GM12878 (cell line): ENCODE measurements around the gene EFCC1. TPM values are rescaled to one million over a fixed set of nuclear protein-coding genes. Genes with fewer than 3 reads are reported as not detected.

Experiments
- ATAC-seq: fragments of 200-7000 bp; cut with Tn5 transposase; 3 replicates; pipeline ENCODE4 v1.9.1; 2020; ENCODE audit warnings: mild to moderate bottlenecking, moderate library complexity
- BruUV-seq: library from RNA; stranded (reverse); fragments of 400-500 nt; replicated peaks from 2 replicates; lab custom pipeline; 2021; lab: Mats Ljungman, UMichigan
- CTCF ChIA-PET: fragments of 300-600 bp; sonication (Branson Sonifier 250); formaldehyde crosslinking; extraction: SDS; loops from one replicate; lab custom pipeline; 2021; ENCODE audit warnings: inconsistent platforms; lab: Yijun Ruan, JAX
- POLR2A ChIA-PET: fragments of 350-600 bp; formaldehyde crosslinking; extraction: SDS; loops from one replicate; lab custom pipeline; 2021; ENCODE audit warnings: inconsistent platforms; lab: Charles Lee
- RAD21 ChIA-PET: fragments of 300-600 bp; sonication (Branson Sonifier 250); formaldehyde crosslinking; loops from one replicate; lab custom pipeline; 2023; ENCODE audit warnings: antibody characterized with exemption; ENCODE audit not compliant: unreplicated experiment; lab: Charles Lee
- SMC1A ChIA-PET: fragments of 300-600 bp; sonication (Branson Sonifier 250); formaldehyde crosslinking; loops from one replicate; lab custom pipeline; 2023; ENCODE audit not compliant: unreplicated experiment, uncharacterized antibody; lab: Charles Lee
- DNase-seq: peaks from one replicate; pipeline ENCODE4 v3.0.0-alpha.2; 2011; ENCODE audit warnings: low read depth, low spot score
- FAIRE-seq: peaks from 3 replicates; lab custom pipeline; 2011; peaks lifted over from hg19 to GRCh38; lab: Jason Lieb, UNC
- H2AFZ ChIP-seq: 2 replicates; pipeline ENCODE4 v1.6.0; 2011; ENCODE audit warnings: low read depth, low read length, control low read depth; ENCODE audit not compliant: control insufficient read depth
- H3K27ac ChIP-seq: 2 replicates; pipeline ENCODE4 v1.5.1; 2011; ENCODE audit warnings: control low read depth; ENCODE audit not compliant: control insufficient read depth, insufficient read depth
- H3K27me3 ChIP-seq, 2 experiments: replicated peaks in 1 of 2; 2 replicates each; pipeline versions ENCODE4 v1.6.0 to v1.6.1; 2011; ENCODE audit warnings: low read length in 1 of 2; ENCODE audit not compliant: control insufficient read depth in 2 of 2, insufficient read depth in 2 of 2
- H3K36me3 ChIP-seq, 2 experiments: 2 replicates each; pipeline ENCODE4 v1.5.1; 2011; ENCODE audit warnings: low read length in 1 of 2; ENCODE audit not compliant: control insufficient read depth in 2 of 2, insufficient read depth in 2 of 2
- H3K4me1 ChIP-seq: 2 replicates; pipeline ENCODE4 v1.6.1; 2011; ENCODE audit warnings: mild to moderate bottlenecking, low read length, moderate library complexity, mixed read lengths; ENCODE audit not compliant: control insufficient read depth, insufficient read depth
- H3K4me2 ChIP-seq: 2 replicates; pipeline ENCODE4 v1.6.0; 2011; ENCODE audit warnings: control low read depth; ENCODE audit not compliant: control insufficient read depth, insufficient read depth
- H3K4me3 ChIP-seq: fragments of 200-600 bp; sonication (generic); 2 replicates; pipeline ENCODE4 v1.5.1; 2016
- H3K79me2 ChIP-seq: 2 replicates; pipeline ENCODE4 v1.6.0; 2011; ENCODE audit warnings: low read length; ENCODE audit not compliant: control insufficient read depth, insufficient read depth
- H3K9ac ChIP-seq: 2 replicates; pipeline ENCODE4 v1.8.0; 2011; ENCODE audit warnings: low read length, control low read depth, mixed read lengths; ENCODE audit not compliant: control insufficient read depth, insufficient read depth
- H3K9me3 ChIP-seq: replicated peaks from 3 replicates; pipeline ENCODE4 v1.5.1; 2011; ENCODE audit warnings: mild to moderate bottlenecking, low read length; ENCODE audit not compliant: control insufficient read depth, insufficient read depth
- H4K20me1 ChIP-seq: 2 replicates; pipeline ENCODE4 v1.6.0; 2011; ENCODE audit not compliant: control insufficient read depth, insufficient read depth
- BCL11A ChIP-seq: IDR thresholded peaks from 2 replicates; pipeline ENCODE4 v1.6.1; 2011; ENCODE audit warnings: low read depth, low read length
- CEBPB ChIP-seq, 2 experiments: fragments of 150-350 bp in 1 of 2; IDR thresholded peaks; 2 replicates each; pipeline ENCODE4 v1.6.1; 2012 to 2014; ENCODE audit warnings: low read depth in 2 of 2, low read length in 2 of 2, borderline replicate concordance in 1 of 2, inconsistent platforms in 1 of 2
- CREB1 ChIP-seq: IDR thresholded peaks from 2 replicates; pipeline ENCODE4 v1.6.1; 2012; ENCODE audit warnings: low read depth, mild to moderate bottlenecking, inconsistent platforms
- GATAD2B ChIP-seq: fragments of 450-650 bp; conservative IDR thresholded peaks from 2 replicates; pipeline ENCODE4 v1.6.1; 2017; ENCODE audit warnings: low read depth, mild to moderate bottlenecking, moderate library complexity
- LARP7 ChIP-seq: fragments of 450-650 bp; IDR thresholded peaks from 2 replicates; pipeline ENCODE4 v1.6.1; 2017; ENCODE audit warnings: mild to moderate bottlenecking
- NBN ChIP-seq: fragments of 450-650 bp; IDR thresholded peaks from 2 replicates; pipeline ENCODE4 v1.6.1; 2016
- NFYB ChIP-seq: IDR thresholded peaks from 2 replicates; pipeline ENCODE4 v1.6.1; 2011; ENCODE audit warnings: low read depth, mild to moderate bottlenecking, low read length, improper control_type of control experiment, moderate library complexity; ENCODE audit not compliant: insufficient read depth
- NR2C2 ChIP-seq: IDR thresholded peaks from 2 replicates; pipeline ENCODE4 v1.6.1; 2011; ENCODE audit warnings: borderline replicate concordance, low read depth; ENCODE audit not compliant: control insufficient read depth, insufficient read length
- STAT1 ChIP-seq: fragments of 450-650 bp; conservative IDR thresholded peaks from 2 replicates; pipeline ENCODE4 v1.6.1; 2014; ENCODE audit warnings: antibody characterized with exemption, mild to moderate bottlenecking
- SUZ12 ChIP-seq: fragments of 200-600 bp; sonication (generic); IDR thresholded peaks from one replicate; pipeline ENCODE4 v1.6.1; 2018; ENCODE audit warnings: antibody characterized with exemption, mild to moderate bottlenecking; ENCODE audit not compliant: unreplicated experiment
- TCF12 ChIP-seq: IDR thresholded peaks from 2 replicates; pipeline ENCODE4 v1.6.1; 2011; ENCODE audit warnings: low read depth, mild to moderate bottlenecking, low read length
- ZNF207 ChIP-seq: fragments of 450-650 bp; IDR thresholded peaks from 2 replicates; pipeline ENCODE4 v1.6.1; 2014; ENCODE audit warnings: antibody characterized with exemption, mild to moderate bottlenecking, borderline replicate concordance
- WGBS: methylation state at CpG from one replicate; pipeline ENCODE4 v1.1.6; 2016; ENCODE audit warnings: low lambda C conversion rate; ENCODE audit not compliant: insufficient replicate concordance, insufficient coverage; ENCODE audit errors: missing lambda C conversion rate; 5-methylcytosine and 5-hydroxymethylcytosine counted together
- in situ Hi-C: fragments of 300-500 bp; cut with MboI; formaldehyde crosslinking; loops from 9 replicates; pipeline ENCODE4 v1.14.3; 2018; ENCODE audit warnings: mixed read lengths
- intact Hi-C: fragments of 100-400 bp; cut with micrococcal nuclease; formaldehyde crosslinking; loops from one replicate; pipeline ENCODE4 v1.14.2; 2022; ENCODE audit not compliant: unreplicated experiment
- polyA plus RNA-seq, 11 experiments: library from polyadenylated mRNA; depleted of rRNA in 4 of 11; unstranded in 6 of 11; stranded (reverse) in 5 of 11; fragments of >200 nt; fragmentation: Nextera tagmentation in 4 of 11; fragmentation: Illumina TruSeq in 1 of 11; extraction: Ambion mirVana in 4 of 11; extraction: Trizol in 1 of 11; gene quantifications; 1 replicate in 1 of 11; 2 replicates in 10 of 11; pipeline versions ENCODE4 v1.2.1 to v1.2.3, GENCODE V29; 2011 to 2016; ENCODE audit warnings: inconsistent platforms in 2 of 11, missing spikeins in 2 of 11, low read depth in 1 of 11
- total RNA-seq, 4 experiments: library from RNA; depleted of rRNA in 3 of 4; stranded (reverse); fragments of >200 nt in 3 of 4; fragmentation: Illumina TruSeq in 1 of 4; extraction: Trizol in 1 of 4; gene quantifications; 2 replicates each; pipeline versions ENCODE4 v1.2.1 to v1.2.3, GENCODE V29; 2013 to 2021
- TF ChIP-seq, protein P1 (sequence below): IDR thresholded peaks from 2 replicates; pipeline ENCODE4 v1.6.1; 2011; ENCODE audit warnings: low read depth, mild to moderate bottlenecking, low read length, moderate library complexity, borderline replicate concordance; ENCODE audit errors: extremely low read depth
- TF ChIP-seq, protein P2 (sequence below): fragments of 450-650 bp; IDR thresholded peaks from 2 replicates; pipeline ENCODE4 v1.6.1; 2017; ENCODE audit warnings: antibody characterized with exemption, mild to moderate bottlenecking, moderate library complexity
- TF ChIP-seq, protein P3 (sequence below): fragments of 150-350 bp; IDR thresholded peaks from 2 replicates; pipeline ENCODE4 v1.6.1; 2014; ENCODE audit warnings: mild to moderate bottlenecking, low read depth, low read length
- TF ChIP-seq, protein P4 (sequence below): fragments of 450-650 bp; formaldehyde crosslinking; IDR thresholded peaks from 2 replicates; pipeline ENCODE4 v1.4.0; 2020; ENCODE audit warnings: mild to moderate bottlenecking, moderate library complexity

EFCC1 gene
- total and polyA plus RNA-seq, 10 of the 15 experiments (the other 5 are each of a cell fraction or from before 2014, with no cell fraction given) = not detected

DNA sequence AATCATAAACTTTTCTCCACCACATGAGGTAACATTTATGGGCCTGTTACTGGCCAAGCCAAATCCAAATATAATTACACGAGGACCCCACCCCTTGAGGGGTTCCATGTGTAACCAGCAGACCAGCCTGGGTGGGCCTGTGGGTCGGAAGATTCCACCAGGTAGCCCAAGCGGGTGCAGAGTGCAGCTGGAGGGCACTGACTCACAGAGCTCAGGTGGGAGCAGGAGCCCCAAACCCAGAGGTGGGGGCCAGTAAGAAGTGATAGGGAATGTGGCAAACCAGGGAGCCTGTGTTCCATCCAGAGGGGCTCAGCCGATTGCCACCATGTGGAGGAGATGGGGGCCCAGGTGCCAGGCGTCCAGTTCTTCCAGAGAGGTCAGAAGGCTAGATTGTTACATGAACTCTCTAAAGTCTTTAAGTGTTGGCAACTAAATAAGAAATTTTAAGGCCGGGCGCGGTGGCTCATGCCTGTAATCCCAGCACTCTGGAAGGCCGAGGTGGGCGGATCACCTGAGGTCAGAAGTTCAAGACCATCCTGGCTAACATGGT, 62.1 kb downstream of the EFCC1 start:
- DNase-seq (no peak), ATAC-seq (no peak), FAIRE-seq (no peak)
- H3K4me3 ChIP-seq = no peak overlapping the region
- WGBS = 59% methylated on average over 10 of the region's 10 CpGs
- no peak overlapping the region for H3K9ac ChIP-seq
- H3K9me3 ChIP-seq = peaks cover 2% of the 10 kb centered on the region; the same call in 1 of the 3 replicates
- 0 out of 2 replicates have a peak, but pooled peaks cover 3% of the 10 kb centered on the region for H3K4me1 ChIP-seq
- RAD21 ChIA-PET = interaction anchor here (0.6 kb wide), 1 partner anchor 252 kb away, joined by 3 read pairs; no protein-coding TSS in a partner anchor
- no peak overlapping the region for H3K4me2 ChIP-seq
- no peaks in the 10 kb centered on the region for H3K79me2 ChIP-seq
- BruUV-seq = no TSS peak
- H3K27me3 ChIP-seq = no peaks in the 10 kb centered on the region; a peak in 2 of 4 replicates
- in situ Hi-C loops = no loop called here
- H3K27ac ChIP-seq = no peak overlapping the region
- no peaks in the 10 kb centered on the region for H3K36me3 ChIP-seq
- CTCF ChIA-PET = interaction anchor here (1.0 kb wide), 1 partner anchor 10 kb away, joined by 3 read pairs; no protein-coding TSS in a partner anchor
- H4K20me1 ChIP-seq = no peaks in the 10 kb centered on the region
- intact Hi-C loops = no loop called here
- SMC1A ChIA-PET = no interaction called here
- no peak overlapping the region for H2AFZ ChIP-seq
- POLR2A ChIA-PET = interaction anchor here (0.7 kb wide), 1 partner anchor 11 kb away, joined by 6 read pairs; no protein-coding TSS in a partner anchor
- TF ChIP-seq ZNF207 = no peak
- TF ChIP-seq, protein P1, sequence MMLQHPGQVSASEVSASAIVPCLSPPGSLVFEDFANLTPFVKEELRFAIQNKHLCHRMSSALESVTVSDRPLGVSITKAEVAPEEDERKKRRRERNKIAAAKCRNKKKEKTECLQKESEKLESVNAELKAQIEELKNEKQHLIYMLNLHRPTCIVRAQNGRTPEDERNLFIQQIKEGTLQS = no peak
- no peak for TF ChIP-seq SUZ12
- TF ChIP-seq NFYB = no peak
- no peak for TF ChIP-seq TCF12
- no peak for TF ChIP-seq CREB1
- TF ChIP-seq, protein P2, sequence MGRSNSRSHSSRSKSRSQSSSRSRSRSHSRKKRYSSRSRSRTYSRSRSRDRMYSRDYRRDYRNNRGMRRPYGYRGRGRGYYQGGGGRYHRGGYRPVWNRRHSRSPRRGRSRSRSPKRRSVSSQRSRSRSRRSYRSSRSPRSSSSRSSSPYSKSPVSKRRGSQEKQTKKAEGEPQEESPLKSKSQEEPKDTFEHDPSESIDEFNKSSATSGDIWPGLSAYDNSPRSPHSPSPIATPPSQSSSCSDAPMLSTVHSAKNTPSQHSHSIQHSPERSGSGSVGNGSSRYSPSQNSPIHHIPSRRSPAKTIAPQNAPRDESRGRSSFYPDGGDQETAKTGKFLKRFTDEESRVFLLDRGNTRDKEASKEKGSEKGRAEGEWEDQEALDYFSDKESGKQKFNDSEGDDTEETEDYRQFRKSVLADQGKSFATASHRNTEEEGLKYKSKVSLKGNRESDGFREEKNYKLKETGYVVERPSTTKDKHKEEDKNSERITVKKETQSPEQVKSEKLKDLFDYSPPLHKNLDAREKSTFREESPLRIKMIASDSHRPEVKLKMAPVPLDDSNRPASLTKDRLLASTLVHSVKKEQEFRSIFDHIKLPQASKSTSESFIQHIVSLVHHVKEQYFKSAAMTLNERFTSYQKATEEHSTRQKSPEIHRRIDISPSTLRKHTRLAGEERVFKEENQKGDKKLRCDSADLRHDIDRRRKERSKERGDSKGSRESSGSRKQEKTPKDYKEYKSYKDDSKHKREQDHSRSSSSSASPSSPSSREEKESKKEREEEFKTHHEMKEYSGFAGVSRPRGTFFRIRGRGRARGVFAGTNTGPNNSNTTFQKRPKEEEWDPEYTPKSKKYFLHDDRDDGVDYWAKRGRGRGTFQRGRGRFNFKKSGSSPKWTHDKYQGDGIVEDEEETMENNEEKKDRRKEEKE = no peak
- no peak for TF ChIP-seq BCL11A
- TF ChIP-seq STAT1 = no peak
- no peak for TF ChIP-seq NR2C2
- no peak for TF ChIP-seq LARP7
- no peak for TF ChIP-seq GATAD2B
- no peak for TF ChIP-seq CEBPB (IDR thresholded peaks at IDR 0.05; ENCODE audit: borderline replicate concordance in 1 of 2, low read depth in 2 of 2, low read length in 2 of 2)
- no peak for TF ChIP-seq NBN
- TF ChIP-seq, protein P3, sequence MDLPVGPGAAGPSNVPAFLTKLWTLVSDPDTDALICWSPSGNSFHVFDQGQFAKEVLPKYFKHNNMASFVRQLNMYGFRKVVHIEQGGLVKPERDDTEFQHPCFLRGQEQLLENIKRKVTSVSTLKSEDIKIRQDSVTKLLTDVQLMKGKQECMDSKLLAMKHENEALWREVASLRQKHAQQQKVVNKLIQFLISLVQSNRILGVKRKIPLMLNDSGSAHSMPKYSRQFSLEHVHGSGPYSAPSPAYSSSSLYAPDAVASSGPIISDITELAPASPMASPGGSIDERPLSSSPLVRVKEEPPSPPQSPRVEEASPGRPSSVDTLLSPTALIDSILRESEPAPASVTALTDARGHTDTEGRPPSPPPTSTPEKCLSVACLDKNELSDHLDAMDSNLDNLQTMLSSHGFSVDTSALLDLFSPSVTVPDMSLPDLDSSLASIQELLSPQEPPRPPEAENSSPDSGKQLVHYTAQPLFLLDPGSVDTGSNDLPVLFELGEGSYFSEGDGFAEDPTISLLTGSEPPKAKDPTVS = no peak
- TF ChIP-seq, protein P4, sequence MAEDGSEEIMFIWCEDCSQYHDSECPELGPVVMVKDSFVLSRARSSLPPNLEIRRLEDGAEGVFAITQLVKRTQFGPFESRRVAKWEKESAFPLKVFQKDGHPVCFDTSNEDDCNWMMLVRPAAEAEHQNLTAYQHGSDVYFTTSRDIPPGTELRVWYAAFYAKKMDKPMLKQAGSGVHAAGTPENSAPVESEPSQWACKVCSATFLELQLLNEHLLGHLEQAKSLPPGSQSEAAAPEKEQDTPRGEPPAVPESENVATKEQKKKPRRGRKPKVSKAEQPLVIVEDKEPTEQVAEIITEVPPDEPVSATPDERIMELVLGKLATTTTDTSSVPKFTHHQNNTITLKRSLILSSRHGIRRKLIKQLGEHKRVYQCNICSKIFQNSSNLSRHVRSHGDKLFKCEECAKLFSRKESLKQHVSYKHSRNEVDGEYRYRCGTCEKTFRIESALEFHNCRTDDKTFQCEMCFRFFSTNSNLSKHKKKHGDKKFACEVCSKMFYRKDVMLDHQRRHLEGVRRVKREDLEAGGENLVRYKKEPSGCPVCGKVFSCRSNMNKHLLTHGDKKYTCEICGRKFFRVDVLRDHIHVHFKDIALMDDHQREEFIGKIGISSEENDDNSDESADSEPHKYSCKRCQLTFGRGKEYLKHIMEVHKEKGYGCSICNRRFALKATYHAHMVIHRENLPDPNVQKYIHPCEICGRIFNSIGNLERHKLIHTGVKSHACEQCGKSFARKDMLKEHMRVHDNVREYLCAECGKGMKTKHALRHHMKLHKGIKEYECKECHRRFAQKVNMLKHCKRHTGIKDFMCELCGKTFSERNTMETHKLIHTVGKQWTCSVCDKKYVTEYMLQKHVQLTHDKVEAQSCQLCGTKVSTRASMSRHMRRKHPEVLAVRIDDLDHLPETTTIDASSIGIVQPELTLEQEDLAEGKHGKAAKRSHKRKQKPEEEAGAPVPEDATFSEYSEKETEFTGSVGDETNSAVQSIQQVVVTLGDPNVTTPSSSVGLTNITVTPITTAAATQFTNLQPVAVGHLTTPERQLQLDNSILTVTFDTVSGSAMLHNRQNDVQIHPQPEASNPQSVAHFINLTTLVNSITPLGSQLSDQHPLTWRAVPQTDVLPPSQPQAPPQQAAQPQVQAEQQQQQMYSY (CRISPR knock-in tag) = no peak
